HG02852 (cell line): Measurements from ENCODE around the gene MYO18B.

ENCODE experiments used
- ATAC-seq: cut with Tn5 transposase; IDR thresholded peaks from one replicate; pipeline ENCODE4 v1.9.1; 2021; ENCODE audit warnings: mild to moderate bottlenecking, moderate library complexity; ENCODE audit not compliant: unreplicated experiment

The MYO18B gene

DNA sequence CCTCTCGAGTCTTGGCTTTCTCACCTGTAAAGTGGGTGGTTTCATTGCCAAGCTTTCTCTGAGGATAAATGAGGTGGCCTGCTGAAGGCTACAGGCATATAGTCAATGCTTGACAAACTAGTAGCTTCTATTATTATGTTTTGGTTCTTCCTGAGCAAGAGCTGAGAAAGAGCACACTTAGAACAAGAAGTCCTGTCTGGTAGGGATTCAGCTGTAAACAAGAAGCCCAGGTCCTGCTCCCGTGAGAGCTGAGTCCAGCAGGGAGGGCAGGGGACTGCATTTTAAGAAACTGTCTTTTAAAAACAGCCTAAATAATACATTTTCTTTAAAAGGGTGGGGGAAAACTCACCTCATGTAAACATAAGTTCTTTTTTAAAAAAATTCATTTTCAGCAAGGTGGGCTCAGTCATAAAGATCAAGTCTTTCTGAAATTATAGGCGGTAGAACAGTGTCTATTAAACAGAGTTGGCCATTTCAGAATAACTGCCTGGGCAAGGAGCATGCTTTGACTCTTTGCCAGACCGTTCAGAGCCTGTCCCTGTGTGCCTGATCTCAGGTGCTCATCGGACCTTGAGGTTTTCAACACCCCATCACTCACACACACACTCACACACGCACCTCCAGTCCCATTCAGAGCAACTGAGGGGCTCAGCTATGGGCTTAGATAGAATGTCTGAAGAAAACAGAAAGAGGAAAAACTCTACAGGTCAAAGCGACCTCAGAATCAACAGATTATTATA, 29.2 kb upstream of the MYO18B start:
- no peak for ATAC-seq

DNA sequence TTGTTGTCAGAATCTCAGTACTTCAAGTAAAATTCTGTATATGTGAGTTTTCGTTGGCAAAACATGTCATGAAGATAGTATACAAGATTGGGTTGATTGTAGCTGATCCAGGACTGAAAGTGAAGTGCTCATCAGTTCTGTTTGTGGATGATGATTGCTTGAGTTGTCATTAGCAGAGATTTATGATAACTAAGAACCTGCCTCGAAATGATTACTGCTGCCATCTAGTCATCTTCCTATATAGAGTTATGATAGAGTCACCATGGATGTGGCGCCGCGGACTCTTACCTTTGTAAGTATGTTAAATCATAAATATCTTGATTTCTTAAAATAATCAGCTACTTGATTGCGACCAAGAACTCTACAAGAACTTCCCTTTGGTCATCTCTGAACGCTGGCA, 27.9 kb upstream of the MYO18B start:
- no peak for ATAC-seq

DNA sequence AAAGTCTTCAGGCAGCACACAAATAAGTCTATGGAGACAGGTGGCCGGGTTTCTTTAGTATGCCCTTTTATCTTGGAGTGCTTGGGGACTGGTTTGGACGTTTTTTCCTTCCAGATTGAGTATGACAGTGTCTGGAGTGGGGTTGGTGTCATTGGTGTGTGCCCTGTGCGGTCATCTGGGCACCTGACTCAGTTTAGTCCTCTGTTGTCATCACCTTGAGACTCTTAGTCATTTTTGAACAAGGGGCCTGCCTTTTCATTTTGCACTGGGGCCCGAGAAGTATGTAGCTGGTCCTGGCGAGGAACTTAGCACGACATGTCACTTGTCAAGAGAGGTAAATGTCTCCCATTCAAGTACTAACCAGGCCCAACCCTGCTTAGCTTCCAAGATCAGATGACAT, 27.2 kb upstream of the MYO18B start:
- ATAC-seq, result no peak

DNA sequence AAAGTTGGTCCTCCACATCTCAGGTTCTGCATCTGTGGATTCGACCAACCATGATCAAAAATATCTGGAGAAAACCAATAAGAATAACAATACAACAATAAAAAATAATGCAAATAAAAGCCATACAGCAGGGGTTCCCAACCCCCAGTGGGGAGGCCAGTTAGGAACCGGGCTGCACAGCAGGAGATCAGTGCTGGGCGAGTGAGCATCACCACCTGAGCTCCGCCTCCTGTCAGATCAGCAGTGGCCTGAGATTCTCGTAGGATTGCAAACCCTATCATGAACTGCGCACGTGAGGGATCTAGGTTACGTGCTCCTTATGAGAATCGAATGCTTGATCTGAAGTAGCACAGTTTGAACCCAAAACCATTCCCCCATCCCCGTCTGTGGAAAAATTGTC, 25.4 kb upstream of the MYO18B start:
- no peak for ATAC-seq

DNA sequence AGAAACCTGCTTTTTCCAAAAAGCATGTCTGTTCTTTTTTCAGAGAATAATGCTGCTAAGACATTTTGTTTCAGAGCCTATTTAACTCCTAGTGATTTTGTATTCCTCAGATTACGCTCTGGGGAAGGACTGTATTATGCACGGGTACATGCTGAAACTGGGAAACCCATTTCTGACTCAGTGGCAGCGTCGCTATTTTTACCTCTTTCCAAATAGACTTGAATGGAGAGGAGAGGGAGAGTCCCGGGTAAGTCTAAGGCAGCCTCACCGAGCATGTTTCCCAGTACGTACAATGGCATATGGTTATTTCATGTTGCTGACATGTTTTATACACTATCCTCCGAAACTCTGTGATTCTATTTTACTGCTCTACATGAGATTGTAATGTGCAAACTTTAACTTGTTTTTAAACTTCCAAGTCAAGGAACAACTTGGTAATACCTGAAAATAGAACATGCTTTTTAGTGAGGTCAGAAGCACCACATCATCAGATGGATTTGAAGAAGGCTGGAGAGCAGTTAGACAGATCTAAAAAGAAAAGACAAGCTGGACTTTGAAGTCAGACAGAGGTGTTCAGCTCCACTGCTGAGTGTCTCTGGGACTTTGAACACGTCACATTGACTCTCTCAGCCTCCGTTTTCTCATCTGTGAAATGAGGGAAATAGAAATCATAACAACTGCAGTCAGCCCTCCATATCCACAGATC, 23.7 kb upstream of the MYO18B start:
- no peak for ATAC-seq

DNA sequence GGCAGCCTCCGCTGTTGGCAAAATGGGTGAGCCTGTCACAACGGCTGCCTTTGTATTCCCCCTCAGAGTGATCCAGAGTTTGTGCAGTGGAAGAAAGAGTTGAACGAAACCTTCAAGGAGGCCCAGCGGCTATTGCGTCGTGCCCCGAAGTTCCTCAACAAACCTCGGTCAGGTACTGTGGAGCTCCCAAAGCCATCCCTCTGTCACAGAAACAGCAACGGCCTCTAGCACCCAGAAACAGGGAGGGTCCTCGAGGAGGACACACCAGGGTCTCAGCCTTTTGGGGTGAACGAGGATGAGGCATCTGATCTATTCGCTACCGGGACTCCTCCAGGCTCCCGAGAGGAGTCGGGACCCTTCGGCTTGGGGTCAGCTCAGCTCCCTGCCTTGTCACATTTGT, 19.8 kb upstream of the MYO18B start:
- no peak for ATAC-seq

DNA sequence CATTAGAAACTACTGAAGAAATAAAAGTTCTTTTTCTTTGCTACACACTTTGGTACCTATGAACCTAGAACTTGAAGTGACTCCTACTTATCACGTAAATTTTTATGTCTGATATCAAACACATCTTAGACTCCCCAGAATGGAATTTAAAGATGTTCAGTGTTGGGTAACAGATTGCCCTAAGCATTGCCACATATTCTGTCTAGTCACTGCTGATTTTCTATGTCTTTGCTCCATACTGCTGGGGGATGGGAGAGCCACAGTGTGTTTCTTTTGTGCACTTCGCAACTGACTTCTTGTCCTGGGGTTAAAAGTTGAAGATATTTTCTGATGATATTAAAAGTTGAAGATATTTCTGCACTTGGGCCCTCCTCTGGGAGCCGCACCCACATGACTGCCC, 19.4 kb upstream of the MYO18B start:
- no peak for ATAC-seq

DNA sequence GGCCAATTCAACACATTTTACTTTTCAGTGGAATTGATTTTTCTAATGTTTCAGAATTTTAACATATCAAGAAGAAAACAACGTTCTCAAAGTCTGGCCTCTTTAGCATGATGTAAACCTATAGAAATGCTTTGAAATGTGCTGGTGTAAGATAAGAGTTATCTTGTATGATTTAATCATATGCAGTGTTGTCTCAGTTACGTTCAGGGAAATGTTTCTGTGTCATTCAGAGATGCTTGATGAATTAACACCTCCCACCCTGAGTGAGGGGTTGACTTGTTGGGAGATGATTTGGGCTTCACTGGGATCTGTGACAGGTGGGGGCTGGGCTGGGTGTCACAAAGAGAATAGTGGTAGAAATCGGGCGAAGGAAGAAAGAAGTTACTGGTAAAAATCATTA, 15.7 kb upstream of the MYO18B start:
- no peak for ATAC-seq

DNA sequence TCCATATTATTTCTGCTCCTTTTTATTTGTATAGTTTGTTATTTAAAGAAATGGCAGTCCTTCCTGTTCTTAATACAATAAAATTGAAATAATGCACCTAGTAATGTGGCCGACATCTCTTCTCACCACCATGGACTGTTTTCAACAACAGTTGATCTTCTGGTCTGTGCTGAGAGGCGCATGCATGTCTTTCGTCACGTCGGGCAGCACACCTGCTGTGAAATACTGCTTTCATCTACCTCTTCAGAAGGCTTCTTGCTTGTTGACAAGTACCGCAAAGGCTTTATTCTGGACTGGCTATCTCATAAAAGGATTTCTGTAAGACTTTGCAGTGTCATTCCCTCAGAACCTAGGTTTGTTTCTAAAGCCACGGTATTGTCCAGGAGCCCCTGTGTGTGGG, 13.9 kb upstream of the MYO18B start:
- no peak for ATAC-seq

DNA sequence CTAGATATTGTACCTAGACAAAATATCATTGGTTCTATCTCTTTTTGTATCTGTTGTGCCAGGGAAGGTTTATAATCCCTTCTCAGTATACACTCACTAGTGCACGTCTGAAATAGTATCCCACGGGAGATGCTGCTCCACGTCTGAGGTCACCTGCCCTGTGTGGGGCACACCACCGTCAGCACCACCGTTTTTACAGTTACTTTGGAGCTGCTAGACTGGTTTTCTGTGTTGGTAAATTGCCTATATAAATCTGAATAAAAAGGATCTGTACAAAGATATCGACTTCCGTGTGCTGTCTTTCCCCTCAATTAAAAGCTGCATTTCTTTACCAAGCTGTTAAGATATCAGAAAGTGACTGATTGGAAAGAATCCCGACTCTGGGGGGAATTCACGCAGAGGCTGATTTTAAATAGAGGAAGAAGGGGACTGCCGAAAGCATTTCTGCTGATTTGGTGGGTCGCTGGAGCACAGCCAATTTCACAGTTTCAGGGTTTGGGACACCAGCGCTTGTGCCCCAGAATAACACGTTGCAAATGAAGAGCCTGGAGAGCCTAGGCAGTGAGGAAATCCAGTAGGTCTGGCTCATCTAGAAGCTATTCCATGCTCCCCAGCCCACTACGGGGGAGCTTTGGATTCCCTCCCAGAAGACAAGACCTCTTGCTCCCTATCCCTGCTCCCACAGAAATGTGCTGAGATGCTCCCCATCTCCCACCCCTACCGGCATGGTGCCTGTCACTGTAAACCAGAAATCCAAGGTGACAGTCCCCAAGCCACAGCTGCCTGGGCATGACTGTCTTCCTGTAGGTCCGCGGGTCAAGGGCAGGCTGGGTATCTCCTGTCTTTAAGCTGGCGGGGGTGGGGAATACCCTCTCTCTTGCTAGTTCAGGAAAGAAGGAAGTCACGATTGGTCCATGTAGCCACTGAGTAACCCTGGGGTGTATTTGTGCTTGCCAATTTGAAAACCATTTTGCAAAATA, 12.7 kb upstream of the MYO18B start:
- no peak for ATAC-seq

DNA sequence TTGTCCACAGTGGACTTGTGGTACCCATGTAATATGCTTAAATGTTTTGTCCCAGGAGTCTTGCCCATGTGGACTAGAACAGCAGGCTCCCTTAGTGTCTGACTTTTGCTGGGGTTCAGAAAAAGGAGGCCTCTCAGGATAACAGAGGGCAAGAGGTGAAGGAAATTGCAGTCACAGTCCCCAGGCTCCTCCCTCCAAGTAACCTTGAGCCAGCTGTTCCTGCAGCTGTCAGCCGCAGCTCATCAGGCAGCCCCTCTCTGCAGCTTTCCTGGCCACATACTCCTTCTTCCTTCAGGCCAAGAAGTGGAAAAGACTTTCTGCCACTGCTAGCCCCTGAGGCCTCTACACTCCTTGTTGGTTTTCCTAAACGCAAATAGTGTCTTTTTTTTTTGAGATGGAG, 6.3 kb upstream of the MYO18B start:
- no peak for ATAC-seq

DNA sequence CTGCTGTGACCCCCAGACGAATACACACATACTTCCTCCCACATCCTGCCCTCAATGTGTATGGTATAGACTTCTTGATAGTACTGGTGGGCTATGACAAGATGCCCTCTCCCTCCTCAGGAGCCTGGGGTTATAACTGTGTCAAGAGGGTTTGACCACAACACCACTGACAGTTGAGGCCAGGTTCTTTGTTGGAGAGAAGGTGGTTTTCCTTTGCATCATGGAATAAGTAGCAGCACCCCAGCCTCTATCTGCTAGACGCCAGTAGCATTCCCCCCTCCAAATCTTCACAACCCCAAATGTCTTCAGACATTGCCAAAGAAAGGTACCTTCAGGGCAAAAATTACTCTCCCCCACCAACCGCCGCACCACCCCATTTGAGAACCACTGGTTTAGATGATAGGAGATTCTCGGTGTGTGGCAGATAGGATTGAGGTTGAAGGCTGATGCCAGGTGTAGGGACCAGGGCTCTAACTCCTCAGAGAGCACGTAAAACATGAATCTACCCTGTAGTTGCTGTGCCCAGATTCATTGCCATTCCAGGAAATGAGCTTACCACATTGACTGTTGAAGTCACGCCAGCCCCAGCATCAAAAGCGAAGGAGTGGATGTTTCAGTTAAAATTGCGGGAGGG, 5.5 kb upstream of the MYO18B start:
- ATAC-seq, result no peak

DNA sequence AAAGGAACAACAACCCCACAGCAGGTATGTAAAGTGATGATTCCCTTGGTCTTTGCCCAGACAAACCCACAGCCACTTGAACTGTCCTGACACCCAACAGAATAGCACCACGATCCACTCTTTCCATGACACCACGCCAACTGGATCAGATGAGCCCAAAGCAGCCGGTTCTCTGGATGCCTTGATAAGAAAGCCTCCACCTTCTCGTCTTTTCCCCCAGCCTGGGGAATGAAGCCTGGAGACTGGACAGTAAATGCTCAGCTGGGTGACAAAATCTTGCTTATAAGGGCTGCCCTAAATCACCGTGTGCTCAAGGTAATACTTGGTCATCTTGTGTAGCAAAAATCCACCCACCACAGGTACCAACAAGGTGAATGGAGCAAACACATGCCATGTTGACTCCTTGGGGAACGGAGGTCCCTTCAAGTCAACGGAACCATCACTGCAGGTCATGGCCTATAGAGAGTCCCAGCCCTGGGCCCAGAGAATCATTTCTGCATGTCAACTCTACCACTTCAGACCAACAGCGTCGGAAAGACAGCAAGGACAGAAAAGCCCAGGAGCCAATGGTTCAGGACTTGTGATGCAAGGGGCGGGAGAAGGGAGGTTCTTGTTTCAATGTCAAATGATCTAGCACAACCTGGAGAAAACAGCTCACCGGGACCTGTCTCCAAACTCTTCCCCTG, 2.2 kb upstream of the MYO18B start:
- no peak for ATAC-seq

DNA sequence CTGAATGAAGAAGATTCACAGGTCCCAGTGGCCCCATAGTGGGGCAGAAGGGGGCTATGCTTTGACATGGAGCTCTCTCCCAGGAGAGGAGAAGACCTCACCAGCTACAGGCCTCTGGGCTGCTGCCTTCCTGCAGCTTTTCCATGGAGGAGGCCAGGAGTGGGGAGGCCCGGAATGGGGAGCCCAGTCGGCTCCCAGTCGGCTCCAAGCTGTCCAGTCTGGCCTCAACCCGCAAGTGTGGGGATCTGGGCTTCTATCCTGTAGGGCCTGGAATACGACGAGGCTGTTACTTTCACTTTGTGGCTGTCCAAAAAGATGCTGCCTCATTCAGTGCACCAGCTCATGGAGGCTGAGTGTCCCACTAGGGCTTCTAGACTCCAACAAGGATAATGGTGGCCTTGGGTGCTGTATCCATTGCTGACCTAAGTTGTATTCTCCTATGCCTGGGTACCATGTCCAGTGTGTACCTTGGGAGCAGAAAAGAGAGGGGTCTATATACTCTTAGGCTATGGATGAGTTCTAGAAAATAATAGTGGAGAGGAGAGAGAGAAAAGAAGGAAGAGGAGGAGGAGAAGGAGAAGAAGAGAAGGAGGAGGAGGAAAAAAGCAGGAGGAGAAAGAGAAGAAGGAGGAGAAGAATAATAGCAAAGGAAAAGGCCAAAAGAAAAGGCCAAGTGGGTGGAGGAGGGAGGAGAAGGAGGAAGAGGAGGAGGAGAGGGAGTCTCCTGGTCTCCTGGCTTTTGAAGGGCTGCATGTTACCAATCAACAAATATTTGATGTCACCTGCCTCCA, 1.1 kb downstream of the MYO18B start:
- no peak for ATAC-seq

DNA sequence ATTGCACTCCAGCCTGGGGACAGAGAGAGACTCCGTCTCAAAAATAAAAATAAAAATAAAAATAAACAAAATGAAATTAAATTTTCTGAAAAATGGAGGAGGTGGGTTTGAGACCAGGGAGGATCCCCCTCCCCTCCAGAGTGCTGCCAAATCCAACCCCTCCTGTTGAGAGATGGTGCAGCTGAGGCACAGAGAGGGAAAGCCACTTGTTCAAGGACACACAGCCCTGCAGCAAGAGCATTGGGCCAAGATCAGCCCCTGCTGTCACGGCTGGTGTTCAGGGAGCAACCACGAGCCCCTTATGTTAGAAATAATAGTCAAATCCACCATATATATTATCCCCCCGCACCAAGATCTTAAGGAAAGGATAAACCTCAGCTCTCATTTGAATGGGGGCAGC, 2.7 kb downstream of the MYO18B start:
- ATAC-seq, result no peak

DNA sequence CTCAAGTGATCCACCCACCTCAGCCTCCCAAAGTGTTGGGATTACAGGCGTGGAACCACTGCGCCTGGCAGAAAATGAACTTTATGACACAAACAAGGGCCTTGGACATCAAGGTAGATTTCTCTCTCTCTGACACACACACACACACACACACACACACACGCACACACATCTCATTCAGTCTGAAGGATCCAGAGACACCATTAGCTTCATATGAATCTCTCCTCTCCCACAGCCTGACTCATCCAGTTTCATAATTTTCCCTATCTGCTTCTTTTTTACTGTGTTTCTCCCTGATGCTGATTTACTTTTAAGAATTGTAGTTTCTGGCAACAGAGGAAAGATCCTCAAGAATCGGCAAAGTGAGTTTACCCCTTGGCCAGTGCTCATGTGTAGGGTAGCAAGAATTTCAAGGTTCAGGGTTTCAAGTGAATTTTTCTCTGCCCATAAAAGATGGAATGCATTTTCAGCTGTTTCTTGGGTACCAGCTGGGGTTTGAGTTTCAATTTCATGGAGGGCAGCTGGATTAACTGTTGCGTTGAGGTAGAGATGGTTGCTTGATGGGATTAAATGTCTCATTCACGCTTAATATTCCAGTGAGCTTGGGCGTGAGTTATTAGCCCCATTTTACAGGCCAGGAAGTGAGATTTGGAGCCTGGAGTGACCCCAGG, 3.5 kb downstream of the MYO18B start:
- no peak for ATAC-seq

DNA sequence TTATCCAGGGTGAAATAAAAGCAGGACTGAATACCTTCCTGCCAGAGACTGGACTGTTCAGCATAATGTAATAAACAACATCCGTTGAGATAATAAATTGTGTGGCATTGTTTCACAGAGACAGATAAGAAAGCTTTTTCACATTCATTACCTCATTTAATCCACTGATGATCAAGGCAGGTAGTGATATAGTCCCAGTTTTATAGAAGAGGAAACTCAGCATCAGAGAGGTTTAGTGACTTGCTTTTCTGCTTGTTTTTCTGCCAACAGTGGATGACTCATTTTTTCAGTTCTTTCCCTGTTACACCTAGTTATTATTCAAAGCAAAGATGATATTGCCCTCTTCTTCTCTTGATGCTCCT, 4.0 kb downstream of the MYO18B start:
- no peak for ATAC-seq

DNA sequence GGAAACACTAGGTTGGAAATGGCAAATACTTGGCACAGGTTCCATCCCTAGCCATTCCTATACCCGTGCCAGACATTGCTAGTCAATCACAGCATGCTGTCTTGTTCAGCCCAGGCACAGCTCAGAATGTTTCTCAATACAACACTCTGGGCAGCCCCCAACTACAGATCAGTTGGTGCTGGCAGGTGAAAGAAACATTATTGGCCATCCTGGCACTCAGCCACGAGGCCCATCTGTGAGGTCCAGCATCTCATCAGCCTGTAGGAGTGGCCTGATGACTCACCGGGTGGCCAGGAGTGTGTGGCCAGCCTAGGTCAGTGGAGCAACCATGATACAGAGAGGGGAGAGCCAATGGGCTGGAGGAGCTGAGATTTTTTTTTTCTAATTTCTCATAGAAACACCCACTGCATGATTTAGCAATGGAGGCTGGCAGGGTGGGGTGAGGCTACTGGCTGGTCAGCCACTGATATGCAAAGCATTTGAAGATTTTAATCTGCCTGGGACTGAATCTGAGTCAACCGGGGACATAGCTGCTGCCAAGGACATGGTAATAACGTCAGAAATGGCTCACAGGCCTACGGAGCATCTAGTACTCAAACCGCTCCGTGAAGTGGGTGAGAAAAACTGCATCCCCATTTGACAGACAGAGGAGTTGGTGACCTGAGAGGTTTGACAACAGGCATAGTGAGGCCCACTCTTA, 5.4 kb downstream of the MYO18B start:
- no peak for ATAC-seq

DNA sequence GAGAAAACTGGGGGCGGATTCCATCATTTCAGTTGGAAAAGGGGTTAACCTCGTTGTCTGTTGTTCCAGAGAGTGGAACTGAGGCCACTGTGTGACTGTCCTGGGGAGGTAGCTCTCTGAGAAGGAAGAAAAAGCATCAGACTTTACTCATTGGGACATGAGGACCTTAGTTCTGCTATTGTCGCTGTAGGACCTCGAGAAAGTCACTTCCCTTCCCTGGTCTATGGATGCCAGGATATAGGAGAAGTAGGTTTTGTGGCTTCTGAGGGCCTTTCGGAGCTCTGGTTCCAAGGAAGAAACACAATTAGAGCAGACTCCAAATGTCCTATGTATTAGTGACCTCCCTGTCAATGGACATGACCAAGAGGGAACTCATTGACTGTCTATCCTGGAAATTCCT, 6.2 kb downstream of the MYO18B start:
- no peak for ATAC-seq
